Stimulated activated naive B cell treated with anti-CD40 and anti-IgM and Interleukin-4, amounts not matched to agents 10 μg/mL and 1 μg/mL and 100 μg/mL, for 72 hours (primary cell): ENCODE measurements around the gene SPPL2B.
A peak's percentile ranks its signal among the peaks of the same experiment; 100 is the strongest.

Experiments used
- ATAC-seq, 2 donors: fragments of 150-1000 bp; cut with Tn5 transposase; replicated peaks; 2 replicates each; pipeline ENCODE4 v1.10.0; 2021; ENCODE audit warnings: moderate library complexity in 1 of 2
- DNase-seq: peaks from one replicate; pipeline ENCODE4 v3.0.0; 2021
- H3K27ac Mint-ChIP-seq: one replicate; pipeline ENCODE4 v1.8.0; 2022; ENCODE audit warnings: mild to moderate bottlenecking, mixed read lengths
- H3K27me3 Mint-ChIP-seq, 2 donors: one replicate each; pipeline ENCODE4 v1.8.0; 2022; ENCODE audit warnings: mixed read lengths in 2 of 2
- H3K36me3 Mint-ChIP-seq, 2 donors: one replicate each; pipeline ENCODE4 v1.8.0; 2022; ENCODE audit warnings: mixed read lengths in 2 of 2, mild to moderate bottlenecking in 1 of 2
- H3K4me1 Mint-ChIP-seq, 2 donors: one replicate each; pipeline ENCODE4 v1.8.0; 2022; ENCODE audit warnings: mixed read lengths in 2 of 2, mild to moderate bottlenecking in 1 of 2
- H3K4me3 Mint-ChIP-seq, 2 donors: one replicate each; pipeline ENCODE4 v1.8.0; 2022; ENCODE audit warnings: mild to moderate bottlenecking in 2 of 2, mixed read lengths in 2 of 2, moderate library complexity in 1 of 2
- H3K9me3 Mint-ChIP-seq, 2 donors: one replicate each; pipeline ENCODE4 v1.8.0; 2022; ENCODE audit warnings: mixed read lengths in 2 of 2, mild to moderate bottlenecking in 1 of 2

Gene SPPL2B

GRCh38 chr19:2308114-2308556 lies 20.3 kb upstream of the SPPL2B start, which contains the start of gene LINGO3:
Gene LINGO3, minus strand, starts transcription at chr19:2308154. Its CDS starts 16,378 bp downstream, at chr19:2291776.
- no peaks in the 10 kb centered on the region for H3K9me3 Mint-ChIP-seq
- H3K4me1 Mint-ChIP-seq = peaks cover 21 to 46% of the 10 kb centered on the region in 2 donors
- H3K27ac Mint-ChIP-seq = peak within 1 kb of the TSS; percentile 85
- peaks cover 19 to 42% of the 10 kb centered on the region in 2 donors for H3K27me3 Mint-ChIP-seq
- ATAC-seq (peak; percentile 18 to 45), DNase-seq (no peak)
- H3K36me3 Mint-ChIP-seq = peaks cover 0 to 2% of the 10 kb centered on the region in 2 donors
- H3K4me3 Mint-ChIP-seq = peak within 1 kb of the TSS; percentile 76 to 79

GRCh38 chr19:2309734-2310362 lies 18.6 kb upstream of the SPPL2B start:
- H3K4me1 Mint-ChIP-seq = peaks cover 20 to 44% of the 10 kb centered on the region in 2 donors
- H3K4me3 Mint-ChIP-seq = no peak overlapping the region

DNA sequence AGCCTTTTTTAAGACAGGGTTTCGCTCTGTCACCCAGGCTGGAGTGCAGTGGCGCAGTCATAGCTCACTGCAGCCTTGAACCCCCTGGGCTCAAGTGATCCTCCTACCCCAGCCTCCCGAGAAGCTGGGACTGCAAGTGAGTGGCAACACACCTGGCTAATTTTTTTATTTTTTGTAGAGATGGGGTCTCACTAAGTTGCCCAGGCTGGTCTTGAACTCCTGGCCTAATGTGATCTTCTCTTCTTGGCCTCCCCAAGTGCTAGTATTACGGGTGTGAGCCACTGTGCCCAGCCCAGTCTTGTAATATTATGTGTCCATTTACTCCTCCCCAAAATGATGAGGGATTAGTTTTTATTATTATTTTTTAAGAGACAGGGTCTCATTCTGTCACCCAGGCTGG lies 17.4 kb upstream of the SPPL2B start:
- no peak for DNase-seq
- peaks cover 0 to 5% of the 10 kb centered on the region in 2 donors for H3K36me3 Mint-ChIP-seq
- H3K27ac Mint-ChIP-seq = no peak overlapping the region
- peaks cover 25 to 46% of the 10 kb centered on the region in 2 donors for H3K4me1 Mint-ChIP-seq
- H3K27me3 Mint-ChIP-seq = peaks cover 19 to 45% of the 10 kb centered on the region in 2 donors
- peaks cover 7 to 9% of the 10 kb centered on the region in 2 donors for H3K9me3 Mint-ChIP-seq
- ATAC-seq = no peak
- H3K4me3 Mint-ChIP-seq = no peak overlapping the region

More at GRCh38 chr19:2309734-2310362, 18.6 kb upstream of the SPPL2B start:
- DNase-seq (no peak), ATAC-seq (no peak)
- Mint-ChIP-seq H3K9me3 (peaks cover under 1 to 4% of the 10 kb centered on the region in 2 donors), H3K27ac (no peak overlapping the region), H3K36me3 (peaks cover 0 to under 1% of the 10 kb centered on the region in 2 donors), H3K27me3 (peaks cover 23 to 45% of the 10 kb centered on the region in 2 donors)

DNA sequence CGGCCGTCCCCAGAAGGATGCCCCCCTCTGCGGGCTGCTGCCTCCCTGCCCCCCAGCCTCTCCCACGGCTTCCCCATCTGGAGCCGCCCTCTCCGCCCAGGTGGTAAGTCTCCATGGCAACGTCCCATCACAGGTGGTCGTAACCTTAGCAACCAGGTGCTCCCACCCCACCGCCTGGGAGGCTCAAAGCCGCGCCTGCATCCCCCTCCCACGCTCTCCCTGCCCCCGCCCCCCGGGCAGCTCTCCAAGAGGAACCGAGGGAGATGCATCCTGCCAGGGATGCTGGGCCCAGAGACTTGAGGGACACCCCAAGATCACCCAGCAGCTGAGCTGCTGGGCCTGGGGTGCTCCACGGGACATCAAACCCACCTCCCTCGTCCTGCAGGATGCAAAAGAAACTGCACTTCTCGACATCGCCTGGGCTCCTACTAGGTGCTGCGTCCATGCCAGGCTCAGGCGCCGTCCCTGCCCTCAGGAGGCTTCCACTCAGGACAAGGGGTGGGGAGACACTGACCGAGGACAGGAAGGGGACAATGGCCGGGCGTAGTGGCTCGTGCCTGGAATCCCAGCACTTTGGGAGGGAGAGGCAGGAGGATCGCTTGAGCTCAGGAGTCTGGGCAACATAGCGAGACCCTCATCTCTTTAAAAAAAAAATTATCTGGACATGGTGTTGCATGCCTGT lies 15.5 kb upstream of the SPPL2B start:
- Mint-ChIP-seq H3K27me3 (peaks cover 12 to 32% of the 10 kb centered on the region in 2 donors), H3K4me1 (peaks cover 28 to 43% of the 10 kb centered on the region in 2 donors)
- no peak for ATAC-seq

GRCh38 chr19:2315121-2315817 lies 13.2 kb upstream of the SPPL2B start:
- Mint-ChIP-seq H3K4me3 (peak overlapping the region; percentile 20 to 30), H3K9me3 (peaks cover 7 to 9% of the 10 kb centered on the region in 2 donors)

More for the DNA sequence above, 15.5 kb upstream of the SPPL2B start:
- Mint-ChIP-seq H3K9me3 (peaks cover 7 to 9% of the 10 kb centered on the region in 2 donors), H3K27ac (peak overlapping the region; percentile 37), H3K4me3 (no peak overlapping the region), H3K36me3 (peaks cover 0 to 5% of the 10 kb centered on the region in 2 donors)
- DNase-seq = no peak

GRCh38 chr19:2315818-2316353 lies 12.6 kb upstream of the SPPL2B start:
- ATAC-seq (peak; percentile 79 to 82), DNase-seq (peak; percentile 51)
- peak overlapping the region; percentile 20 to 30 for H3K4me3 Mint-ChIP-seq
- H3K9me3 Mint-ChIP-seq = peaks cover 7 to 9% of the 10 kb centered on the region in 2 donors
- H3K27me3 Mint-ChIP-seq = peaks cover 7% of the 10 kb centered on the region in 2 donors
- H3K27ac Mint-ChIP-seq = peak overlapping the region; percentile 68
- H3K4me1 Mint-ChIP-seq = peaks cover 34 to 49% of the 10 kb centered on the region in 2 donors
- peaks cover 2 to 5% of the 10 kb centered on the region in 2 donors for H3K36me3 Mint-ChIP-seq

More at GRCh38 chr19:2315121-2315817, 13.2 kb upstream of the SPPL2B start:
- no peak for ATAC-seq
- H3K4me1 Mint-ChIP-seq = peaks cover 34 to 49% of the 10 kb centered on the region in 2 donors
- peaks cover 0 to 5% of the 10 kb centered on the region in 2 donors for H3K36me3 Mint-ChIP-seq
- no peak for DNase-seq
- peak overlapping the region; percentile 68 for H3K27ac Mint-ChIP-seq
- peaks cover 7 to 13% of the 10 kb centered on the region in 2 donors for H3K27me3 Mint-ChIP-seq

DNA sequence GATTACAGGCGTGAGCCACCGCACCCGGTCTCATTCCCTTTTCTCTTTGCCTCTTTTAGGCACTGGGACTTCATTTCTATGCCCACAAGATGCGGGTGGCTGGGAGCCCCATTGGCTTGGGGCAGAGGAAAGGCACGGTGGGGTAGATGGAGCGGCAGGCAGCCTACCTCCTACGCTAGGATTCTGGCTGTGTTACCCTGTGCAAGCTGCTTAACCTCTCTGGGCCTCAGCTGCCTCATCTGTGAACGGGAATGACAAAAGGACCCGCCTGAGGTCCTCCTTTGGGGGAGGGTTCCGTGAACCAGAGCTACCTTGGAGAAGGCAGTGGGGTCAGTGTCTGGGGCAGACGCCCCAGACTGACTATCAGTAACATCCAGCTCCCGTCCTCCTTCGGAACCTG lies 11.2 kb upstream of the SPPL2B start:
- peak overlapping the region; percentile 33 for H3K27ac Mint-ChIP-seq
- peaks cover 7 to 9% of the 10 kb centered on the region in 2 donors for H3K9me3 Mint-ChIP-seq
- ATAC-seq = no peak
- peaks cover 34 to 49% of the 10 kb centered on the region in 2 donors for H3K4me1 Mint-ChIP-seq
- DNase-seq = no peak
- peaks cover 5 to 6% of the 10 kb centered on the region in 2 donors for H3K36me3 Mint-ChIP-seq
- H3K27me3 Mint-ChIP-seq = peaks cover 7% of the 10 kb centered on the region in 2 donors
- no peak overlapping the region for H3K4me3 Mint-ChIP-seq

- H3K36me3 Mint-ChIP-seq = peaks cover 5 to 6% of the 10 kb centered on the region in 2 donors
- peaks cover 7 to 9% of the 10 kb centered on the region in 2 donors for H3K9me3 Mint-ChIP-seq
- H3K4me3 Mint-ChIP-seq = no peak overlapping the region
- peaks cover 6 to 7% of the 10 kb centered on the region in 2 donors for H3K27me3 Mint-ChIP-seq
- ATAC-seq (no peak), DNase-seq (no peak)
- H3K27ac Mint-ChIP-seq = peak overlapping the region; percentile 33
- H3K4me1 Mint-ChIP-seq = peaks cover 34 to 49% of the 10 kb centered on the region in 2 donors
These were observed 10.7 kb upstream of the SPPL2B start for GRCh38 chr19:2317756-2318155.

GRCh38 chr19:2318923-2319322 lies 9.6 kb upstream of the SPPL2B start:
- peaks cover 11 to 15% of the 10 kb centered on the region in 2 donors for H3K36me3 Mint-ChIP-seq
- H3K4me3 Mint-ChIP-seq = peak overlapping the region in 1 of 2 donors; percentile 3
- H3K27me3 Mint-ChIP-seq = no peaks in the 10 kb centered on the region
- DNase-seq (no peak), ATAC-seq (peak in 1 of 2 donors; percentile 17)
- H3K4me1 Mint-ChIP-seq = peaks cover 36 to 52% of the 10 kb centered on the region in 2 donors
- H3K9me3 Mint-ChIP-seq = peaks cover 7 to 9% of the 10 kb centered on the region in 2 donors
- no peak overlapping the region for H3K27ac Mint-ChIP-seq

- DNase-seq (no peak), ATAC-seq (no peak)
- Mint-ChIP-seq H3K4me1 (peaks cover 41 to 58% of the 10 kb centered on the region in 2 donors), H3K36me3 (peaks cover 17 to 21% of the 10 kb centered on the region in 2 donors), H3K9me3 (peaks cover 7% of the 10 kb centered on the region in 2 donors), H3K27me3 (no peaks in the 10 kb centered on the region), H3K4me3 (no peak overlapping the region), H3K27ac (peak overlapping the region; percentile 20)
These were observed 8.9 kb upstream of the SPPL2B start for GRCh38 chr19:2319551-2319950.

GRCh38 chr19:2320049-2320448 lies 8.4 kb upstream of the SPPL2B start:
- Mint-ChIP-seq H3K36me3 (peaks cover 21% of the 10 kb centered on the region in 2 donors), H3K9me3 (peaks cover 3 to 4% of the 10 kb centered on the region in 2 donors), H3K4me3 (no peak overlapping the region), H3K27me3 (no peaks in the 10 kb centered on the region), H3K27ac (peak overlapping the region; percentile 71), H3K4me1 (peaks cover 46 to 63% of the 10 kb centered on the region in 2 donors)
- DNase-seq (no peak), ATAC-seq (no peak)

DNA sequence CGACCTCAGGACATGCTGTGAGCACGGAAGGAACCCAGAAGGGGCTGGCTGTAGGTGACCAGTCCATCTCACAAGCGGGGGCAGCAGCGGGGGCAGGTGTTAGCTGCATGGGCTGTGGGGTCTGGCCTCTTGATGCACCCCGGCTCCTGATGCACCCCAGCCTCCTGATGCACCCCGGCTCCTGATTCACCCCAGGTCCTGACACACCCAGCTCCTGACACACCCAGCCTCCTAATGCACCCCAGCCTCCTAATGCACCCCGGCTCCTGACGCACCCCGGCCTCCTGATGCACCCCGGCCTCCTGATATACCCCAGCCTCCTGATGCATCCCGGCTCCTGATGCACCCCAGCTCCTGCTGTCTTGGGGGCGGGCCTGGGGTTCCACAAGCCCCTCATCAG lies 7.5 kb upstream of the SPPL2B start:
- Mint-ChIP-seq H3K9me3 (no peaks in the 10 kb centered on the region), H3K27me3 (no peaks in the 10 kb centered on the region), H3K4me3 (no peak overlapping the region), H3K27ac (peak overlapping the region; percentile 31), H3K36me3 (peaks cover 26 to 27% of the 10 kb centered on the region in 2 donors), H3K4me1 (peaks cover 49 to 66% of the 10 kb centered on the region in 2 donors)
- ATAC-seq (no peak), DNase-seq (no peak)

GRCh38 chr19:2321565-2322283 lies 6.8 kb upstream of the SPPL2B start:
- H3K27ac Mint-ChIP-seq = peak overlapping the region; percentile 77
- DNase-seq (no peak), ATAC-seq (no peak)
- H3K4me3 Mint-ChIP-seq = no peak overlapping the region
- H3K9me3 Mint-ChIP-seq = no peaks in the 10 kb centered on the region
- H3K4me1 Mint-ChIP-seq = peaks cover 47 to 66% of the 10 kb centered on the region in 2 donors
- H3K27me3 Mint-ChIP-seq = no peaks in the 10 kb centered on the region
- peaks cover 30 to 33% of the 10 kb centered on the region in 2 donors for H3K36me3 Mint-ChIP-seq
